Vagina (tissue), 2 donors: Measurements from ENCODE around the gene BLACAT1.

ENCODE experiments used
- POLR2A ChIP-seq, 2 donors: fragments of 450-650 bp; IDR thresholded peaks; one replicate each; pipeline ENCODE4 v1.6.1; 2017; ENCODE audit warnings: antibody characterized with exemption in 2 of 2, mild to moderate bottlenecking in 2 of 2, moderate library complexity in 2 of 2
- POLR2AphosphoS5 ChIP-seq, 2 donors: sonication (generic); formaldehyde crosslinking; IDR thresholded peaks; one replicate each; pipeline ENCODE4 v1.9.0; 2017; ENCODE audit warnings: antibody characterized with exemption in 2 of 2, mild to moderate bottlenecking in 2 of 2, low read depth in 1 of 2; ENCODE audit not compliant: insufficient read depth in 1 of 2
- TF ChIP-seq, protein P1 (sequence below), 3 experiments: fragments of 450-650 bp in 2 of 3; fragments of 200-600 bp in 1 of 3; sonication (generic) in 1 of 3; IDR thresholded peaks; one replicate each; pipeline ENCODE4 v1.5.1; 2017 to 2019; ENCODE audit warnings: antibody characterized with exemption in 3 of 3, mild to moderate bottlenecking in 2 of 3, moderate library complexity in 2 of 3

DNA sequence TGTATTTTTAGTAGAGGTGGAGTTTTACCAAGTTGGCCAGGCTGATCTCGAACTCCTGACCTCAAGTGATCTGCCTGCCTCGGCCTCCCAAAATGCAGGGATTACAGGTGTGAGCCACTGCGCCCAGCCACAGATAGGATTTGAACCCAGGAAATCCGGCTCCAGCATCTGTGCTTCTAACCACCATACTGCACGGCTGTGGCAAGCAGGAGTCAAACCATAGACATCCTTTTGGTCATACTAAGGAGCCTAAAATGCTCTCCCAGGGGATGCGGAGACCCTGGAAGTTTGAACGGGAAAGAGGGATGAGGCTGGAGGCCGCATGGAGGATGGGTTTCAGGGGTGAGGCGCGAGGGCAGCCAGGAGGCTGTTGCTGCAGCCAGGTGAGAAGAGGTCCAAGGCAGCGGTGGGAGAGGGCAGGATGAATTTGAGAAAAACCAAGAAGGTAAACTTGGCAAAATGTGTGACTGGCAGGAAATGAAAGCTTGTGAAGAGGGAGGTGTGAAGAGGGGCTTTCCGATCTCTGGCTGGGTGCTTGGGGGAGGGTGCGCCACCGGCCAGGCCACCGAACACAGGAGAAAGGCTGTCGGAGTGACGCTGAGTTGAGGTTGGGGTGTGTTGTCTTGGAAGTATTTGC lies 24.6 kb upstream of the BLACAT1 start:
- TF ChIP-seq, protein P1, sequence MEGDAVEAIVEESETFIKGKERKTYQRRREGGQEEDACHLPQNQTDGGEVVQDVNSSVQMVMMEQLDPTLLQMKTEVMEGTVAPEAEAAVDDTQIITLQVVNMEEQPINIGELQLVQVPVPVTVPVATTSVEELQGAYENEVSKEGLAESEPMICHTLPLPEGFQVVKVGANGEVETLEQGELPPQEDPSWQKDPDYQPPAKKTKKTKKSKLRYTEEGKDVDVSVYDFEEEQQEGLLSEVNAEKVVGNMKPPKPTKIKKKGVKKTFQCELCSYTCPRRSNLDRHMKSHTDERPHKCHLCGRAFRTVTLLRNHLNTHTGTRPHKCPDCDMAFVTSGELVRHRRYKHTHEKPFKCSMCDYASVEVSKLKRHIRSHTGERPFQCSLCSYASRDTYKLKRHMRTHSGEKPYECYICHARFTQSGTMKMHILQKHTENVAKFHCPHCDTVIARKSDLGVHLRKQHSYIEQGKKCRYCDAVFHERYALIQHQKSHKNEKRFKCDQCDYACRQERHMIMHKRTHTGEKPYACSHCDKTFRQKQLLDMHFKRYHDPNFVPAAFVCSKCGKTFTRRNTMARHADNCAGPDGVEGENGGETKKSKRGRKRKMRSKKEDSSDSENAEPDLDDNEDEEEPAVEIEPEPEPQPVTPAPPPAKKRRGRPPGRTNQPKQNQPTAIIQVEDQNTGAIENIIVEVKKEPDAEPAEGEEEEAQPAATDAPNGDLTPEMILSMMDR (IDR thresholded peaks at IDR 0.05): no peak
- TF ChIP-seq POLR2A (IDR thresholded peaks at IDR 0.05): no peak
- no peak for TF ChIP-seq POLR2AphosphoS5 (IDR thresholded peaks at IDR 0.05; ENCODE audit: insufficient read depth in 1 of 2, low read depth in 1 of 2)
